Esophagus muscularis mucosa (tissue), 3 donors: Measurements from ENCODE around the gene CATSPERE.

ENCODE experiments used
- EP300 ChIP-seq: sonication (generic); formaldehyde crosslinking; IDR thresholded peaks from one replicate; pipeline ENCODE4 v1.6.1; 2017; ENCODE audit warnings: antibody characterized with exemption
- TF ChIP-seq, protein P1 (sequence below), 3 experiments: fragments of 200-600 bp in 2 of 3; fragments of 450-650 bp in 1 of 3; sonication (generic) in 2 of 3; IDR thresholded peaks; one replicate each; pipeline ENCODE4 v1.5.1; 2017 to 2019; ENCODE audit warnings: antibody characterized with exemption in 3 of 3, mild to moderate bottlenecking in 2 of 3, moderate library complexity in 1 of 3

DNA sequence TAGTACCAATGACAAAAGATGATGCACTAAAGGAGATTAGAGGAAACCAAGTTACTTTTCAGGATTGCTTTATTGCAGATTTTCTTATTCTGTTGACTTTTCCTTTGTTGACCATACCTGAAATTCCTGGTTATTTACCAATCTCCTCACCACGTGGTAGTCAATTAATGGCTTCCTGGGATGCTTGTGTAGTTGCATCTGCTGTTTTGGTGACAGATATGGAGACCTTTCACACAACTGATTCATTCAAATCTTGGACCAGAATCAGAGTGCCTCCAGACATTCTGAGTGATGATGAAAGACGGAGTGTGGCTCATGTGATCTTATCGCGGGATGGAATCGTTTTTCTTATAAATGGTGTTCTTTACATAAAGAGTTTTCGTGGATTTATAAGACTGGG lies 91.3 kb downstream of the CATSPERE start:
- TF ChIP-seq, protein P1, sequence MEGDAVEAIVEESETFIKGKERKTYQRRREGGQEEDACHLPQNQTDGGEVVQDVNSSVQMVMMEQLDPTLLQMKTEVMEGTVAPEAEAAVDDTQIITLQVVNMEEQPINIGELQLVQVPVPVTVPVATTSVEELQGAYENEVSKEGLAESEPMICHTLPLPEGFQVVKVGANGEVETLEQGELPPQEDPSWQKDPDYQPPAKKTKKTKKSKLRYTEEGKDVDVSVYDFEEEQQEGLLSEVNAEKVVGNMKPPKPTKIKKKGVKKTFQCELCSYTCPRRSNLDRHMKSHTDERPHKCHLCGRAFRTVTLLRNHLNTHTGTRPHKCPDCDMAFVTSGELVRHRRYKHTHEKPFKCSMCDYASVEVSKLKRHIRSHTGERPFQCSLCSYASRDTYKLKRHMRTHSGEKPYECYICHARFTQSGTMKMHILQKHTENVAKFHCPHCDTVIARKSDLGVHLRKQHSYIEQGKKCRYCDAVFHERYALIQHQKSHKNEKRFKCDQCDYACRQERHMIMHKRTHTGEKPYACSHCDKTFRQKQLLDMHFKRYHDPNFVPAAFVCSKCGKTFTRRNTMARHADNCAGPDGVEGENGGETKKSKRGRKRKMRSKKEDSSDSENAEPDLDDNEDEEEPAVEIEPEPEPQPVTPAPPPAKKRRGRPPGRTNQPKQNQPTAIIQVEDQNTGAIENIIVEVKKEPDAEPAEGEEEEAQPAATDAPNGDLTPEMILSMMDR (IDR thresholded peaks at IDR 0.05) = no peak
- TF ChIP-seq EP300 = no peak
